HG02763 (cell line): ENCODE results near the gene MISFA.
"Not testable (repeated sequence)": the region's sequence is repeated elsewhere in the genome, so short reads cannot be mapped to it uniquely, and the experiment has no call there.

Experiments used
- ATAC-seq: cut with Tn5 transposase; IDR thresholded peaks from one replicate; pipeline ENCODE4 v1.9.1; 2021; ENCODE audit warnings: mild to moderate bottlenecking, moderate library complexity; ENCODE audit not compliant: unreplicated experiment

Gene MISFA

DNA sequence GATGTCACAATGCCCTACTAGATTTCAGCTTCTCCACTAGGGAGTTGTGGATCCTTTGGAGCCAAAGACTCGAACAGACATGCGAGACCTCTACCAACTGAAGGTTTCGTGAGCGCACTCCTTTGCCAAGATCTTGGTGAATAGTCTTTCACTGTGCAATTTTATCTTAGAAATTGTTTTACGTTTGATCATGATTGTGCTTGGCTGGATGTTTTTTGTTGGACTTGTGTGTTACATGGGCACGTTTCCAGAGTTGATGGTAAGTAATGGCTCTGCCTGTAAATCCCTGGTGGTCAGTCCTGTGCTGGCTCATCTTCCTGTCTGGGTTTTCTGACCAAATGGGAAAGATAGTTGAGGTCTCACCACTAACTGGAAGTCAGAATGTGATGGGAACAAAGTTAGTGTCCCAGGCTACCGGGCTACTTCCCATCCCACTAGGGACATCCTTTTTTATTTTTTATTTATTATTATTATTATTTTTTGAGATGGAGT, at the start of gene MISFA:
MISFA (plus strand) TSS at position 51 of the 492 bp plus-strand sequence; CDS start at position 191, 140 bp downstream.
- ATAC-seq = no peak

GRCh38 chr11:18563090-18563730, 36.4 kb upstream of the MISFA start:
- no peak for ATAC-seq

- no peak for ATAC-seq
These were observed 35.4 kb upstream of the MISFA start for GRCh38 chr11:18564149-18564548.

GRCh38 chr11:18566406-18566805, 33.2 kb upstream of the MISFA start:
- no peak for ATAC-seq

DNA sequence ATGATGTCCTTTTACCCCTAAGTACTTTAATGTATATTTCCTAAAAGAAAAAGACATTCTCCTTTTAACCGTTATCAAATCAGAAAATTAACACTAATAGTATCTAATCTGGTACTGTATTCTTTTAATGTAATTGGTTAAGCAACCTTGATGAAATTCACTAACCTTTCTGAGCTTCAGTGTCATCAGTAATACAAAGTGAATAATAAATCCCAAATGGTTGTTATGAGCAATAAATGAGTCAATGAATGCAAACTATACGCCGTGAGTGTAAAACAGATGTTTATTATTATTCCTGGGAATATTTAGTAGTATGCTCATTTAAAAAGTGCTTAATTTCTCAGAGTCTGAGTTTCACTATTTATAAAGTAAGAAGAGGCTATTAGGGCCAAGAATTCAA, 32.5 kb upstream of the MISFA start:
- ATAC-seq = no peak

GRCh38 chr11:18575361-18575760, 24.2 kb upstream of the MISFA start:
- ATAC-seq = no peak

- ATAC-seq = no peak
These were observed 20.5 kb upstream of the MISFA start for GRCh38 chr11:18578975-18579598.

GRCh38 chr11:18580113-18580766, 19.3 kb upstream of the MISFA start:
- no peak for ATAC-seq

DNA sequence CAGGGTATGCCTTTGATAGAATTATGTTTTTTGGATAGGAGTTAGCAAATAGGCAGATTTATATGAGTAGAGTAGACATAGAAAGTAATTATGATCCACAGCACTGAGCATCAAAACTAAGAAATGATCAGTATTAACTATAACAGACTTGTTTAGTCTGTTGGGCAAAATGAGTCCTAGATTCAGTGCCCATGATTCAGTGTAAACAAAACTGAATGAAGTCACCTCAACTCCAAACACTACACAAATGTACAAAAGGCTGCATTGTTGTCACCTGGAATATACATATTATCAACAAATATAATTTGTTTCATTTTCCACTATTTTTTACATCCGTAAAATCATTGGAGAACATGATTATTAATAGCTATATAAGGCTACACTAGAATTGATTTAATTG, 17.8 kb upstream of the MISFA start:
- ATAC-seq = no peak

- peak; percentile 76 for ATAC-seq
These were observed 11.0 kb upstream of the MISFA start, which contains the start of gene UEVLD for GRCh38 chr11:18588297-18589252. UEVLD (minus strand) TSS chr11:18588734; CDS start chr11:18588654, 80 bp downstream.

GRCh38 chr11:18590571-18590970, 9.0 kb upstream of the MISFA start:
- no peak for ATAC-seq

DNA sequence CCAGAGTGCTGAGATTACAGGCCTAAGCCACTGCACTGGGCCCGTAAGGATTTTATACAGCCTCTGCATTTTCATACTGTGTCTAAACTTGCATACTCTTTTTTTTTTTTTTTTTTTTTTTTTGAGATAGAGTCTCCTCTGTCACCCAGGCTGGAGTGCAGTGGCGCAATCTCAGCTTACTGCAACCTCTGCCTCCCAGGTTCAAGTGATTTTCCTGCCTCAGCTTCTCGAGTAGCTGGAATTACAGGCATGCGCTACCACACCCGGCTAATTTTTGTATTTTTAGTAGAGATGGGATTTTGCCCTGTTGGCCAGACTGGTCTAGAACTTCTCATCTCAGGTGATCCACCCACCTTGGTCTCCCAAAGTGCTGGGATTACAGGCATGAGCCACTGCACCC, 5.5 kb upstream of the MISFA start:
- not testable (repeated sequence) for ATAC-seq

DNA sequence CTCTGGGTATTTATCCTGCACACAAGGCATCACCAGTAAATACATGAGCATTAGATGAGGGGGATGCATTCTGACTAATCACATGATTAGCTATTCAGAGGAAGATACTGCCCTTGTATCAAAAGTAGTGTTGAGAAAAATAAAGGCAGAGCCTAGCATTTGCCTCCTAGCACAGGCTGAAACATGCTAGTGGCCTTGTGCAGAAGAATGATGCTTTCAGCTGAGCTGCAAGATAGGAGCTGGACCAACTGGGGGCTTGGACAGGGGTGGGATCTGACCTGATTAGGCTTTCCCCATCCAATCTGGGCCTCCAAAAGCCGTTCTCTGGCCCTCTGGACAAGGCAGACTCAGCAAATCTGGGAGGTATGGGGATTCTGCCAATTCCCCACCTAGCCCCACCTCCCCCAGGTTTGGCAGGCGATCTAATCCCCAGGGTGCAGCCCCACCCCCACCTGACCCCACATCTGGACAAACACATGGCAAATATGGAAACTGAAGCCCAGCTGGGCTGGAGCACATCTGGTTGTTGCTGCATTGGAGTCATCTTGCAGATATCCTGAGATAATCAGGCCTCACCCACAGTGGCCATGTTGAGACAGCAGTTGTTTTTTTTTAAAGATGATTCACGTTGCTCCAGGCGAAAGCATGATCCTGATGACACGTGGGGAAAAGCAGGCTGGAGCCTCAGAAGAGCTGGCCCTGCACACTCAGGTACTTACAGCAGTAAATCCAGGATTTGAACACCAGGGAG, 4.4 kb upstream of the MISFA start:
- ATAC-seq = no peak

- no peak for ATAC-seq
These were observed 1.5 kb downstream of the MISFA start for GRCh38 chr11:18600915-18601569.

GRCh38 chr11:18608376-18608775, 8.8 kb downstream of the MISFA start:
- ATAC-seq = no peak

DNA sequence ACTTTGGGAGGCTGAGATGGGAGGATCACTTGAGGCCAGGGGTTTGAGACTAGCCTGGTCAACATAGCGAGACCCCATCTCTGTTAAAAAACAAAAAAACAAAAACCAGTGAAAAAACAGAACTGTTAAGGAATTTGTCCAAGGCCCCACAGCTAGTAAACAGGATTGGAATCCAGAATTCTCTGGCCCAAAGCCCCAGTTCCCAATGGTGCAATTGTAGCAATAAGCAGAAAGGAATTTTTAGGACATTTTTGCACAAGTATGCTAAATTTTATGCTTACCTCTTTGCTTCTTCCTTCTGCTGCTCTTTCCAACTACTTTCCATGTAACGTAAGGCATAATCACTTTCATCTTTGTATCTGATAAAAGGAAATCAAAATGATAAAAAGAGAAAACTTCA, 11.6 kb downstream of the MISFA start:
- no peak for ATAC-seq

- ATAC-seq = no peak
These were observed 12.8 kb downstream of the MISFA start for GRCh38 chr11:18612394-18612793.

DNA sequence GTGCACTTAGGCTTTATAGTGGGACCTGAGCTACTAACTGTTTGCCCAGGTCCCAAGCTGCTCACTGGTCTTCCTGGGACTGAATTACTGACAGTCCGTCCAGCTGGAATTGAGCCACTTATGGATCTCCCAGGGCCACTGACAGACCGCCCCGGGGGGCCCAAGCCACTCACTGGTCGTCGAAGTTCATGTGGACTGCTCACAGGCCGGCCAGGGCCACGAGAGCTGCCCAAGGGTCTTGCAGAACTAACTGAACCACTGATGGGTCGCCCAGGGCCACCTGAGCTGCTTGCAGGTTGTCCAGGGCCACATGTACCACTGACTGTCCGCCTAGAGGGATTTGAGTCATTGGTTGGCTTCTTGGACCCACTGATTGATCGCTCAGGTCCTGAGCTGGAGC, 15.1 kb downstream of the MISFA start:
- ATAC-seq = no peak

DNA sequence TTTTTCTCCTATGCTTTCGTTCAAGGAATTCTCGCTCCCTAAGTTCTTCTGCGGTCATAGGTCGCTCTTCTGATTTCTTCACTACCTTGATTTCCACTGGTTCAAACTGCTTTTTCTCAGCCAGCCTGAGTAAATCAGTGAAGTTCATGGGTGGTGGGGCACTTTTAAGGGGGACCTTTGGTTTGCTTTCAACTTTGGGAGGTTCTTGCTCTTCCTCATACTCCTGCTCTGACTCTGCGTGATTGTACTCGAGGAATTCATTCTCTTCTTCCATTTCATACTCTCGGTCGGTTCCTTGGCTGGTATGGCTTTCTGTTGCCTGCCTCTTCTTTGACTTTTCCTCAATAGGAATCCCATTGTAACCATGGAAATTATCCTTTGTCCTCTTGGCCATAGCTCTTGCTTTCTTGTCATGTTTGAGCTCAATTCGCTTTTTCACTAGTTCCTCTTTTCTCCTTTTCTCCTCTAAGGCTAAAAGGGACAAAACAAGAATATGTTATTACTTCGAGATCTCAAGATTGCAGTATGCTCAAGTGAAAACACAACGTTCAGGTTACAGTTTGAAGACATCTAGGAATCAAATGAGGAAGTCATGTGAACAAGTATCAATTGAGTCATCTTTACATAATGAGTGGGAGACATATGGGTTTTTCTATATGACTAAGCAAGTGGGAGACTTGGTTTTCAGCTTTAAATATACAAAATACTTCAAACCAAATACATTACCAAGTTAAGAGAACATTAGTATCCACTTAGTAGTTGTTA, 16.2 kb downstream of the MISFA start:
- peak; percentile 85 for ATAC-seq
